Neuronal stem cell (in vitro differentiated cells): ENCODE results near the gene STT3B.

ENCODE experiments used
- DNase-seq: peaks from one replicate; pipeline ENCODE4 v3.0.0-alpha.2; 2013; ENCODE audit warnings: low spot score
- H2AFZ ChIP-seq: one replicate; pipeline ENCODE4 v1.6.1; 2013; ENCODE audit warnings: mild to moderate bottlenecking, low read length, inconsistent platforms
- H2AK5ac ChIP-seq: 2 replicates; pipeline ENCODE4 v1.6.1; 2013; ENCODE audit warnings: low read depth, mild to moderate bottlenecking, inconsistent platforms, low read length, moderate library complexity, mixed read lengths
- H2BK120ac ChIP-seq: 2 replicates; pipeline ENCODE4 v1.6.1; 2013; ENCODE audit warnings: low read depth, mild to moderate bottlenecking, inconsistent platforms, low read length, moderate library complexity, mixed read lengths
- H2BK12ac ChIP-seq: one replicate; pipeline ENCODE4 v1.6.1; 2013; ENCODE audit warnings: low read length, inconsistent platforms
- H2BK15ac ChIP-seq: 2 replicates; pipeline ENCODE4 v1.6.1; 2013; ENCODE audit warnings: mild to moderate bottlenecking, low read length, inconsistent platforms, mixed read lengths
- H2BK5ac ChIP-seq: one replicate; pipeline ENCODE4 v1.6.1; 2013; ENCODE audit warnings: inconsistent platforms, mild to moderate bottlenecking, low read length, moderate library complexity
- H3K14ac ChIP-seq: one replicate; pipeline ENCODE4 v1.6.1; 2013; ENCODE audit warnings: low read length, inconsistent platforms
- H3K18ac ChIP-seq: 2 replicates; pipeline ENCODE4 v1.6.1; 2013; ENCODE audit warnings: low read length, inconsistent platforms
- H3K23ac ChIP-seq: 2 replicates; pipeline ENCODE4 v1.6.1; 2013; ENCODE audit warnings: low read depth, mild to moderate bottlenecking, mixed read lengths, low read length, inconsistent platforms; ENCODE audit not compliant: poor library complexity
- H3K27ac ChIP-seq: replicated peaks from 3 replicates; pipeline ENCODE4 v1.5.1; 2013; ENCODE audit warnings: low read length, inconsistent platforms
- H3K27me3 ChIP-seq, 3 experiments: 2 replicates each; pipeline ENCODE4 v1.6.1; 2013; ENCODE audit warnings: low read length in 3 of 3, mild to moderate bottlenecking in 2 of 3, inconsistent platforms in 1 of 3, low read depth in 1 of 3, mixed read lengths in 1 of 3, moderate library complexity in 1 of 3; ENCODE audit not compliant: control insufficient read depth in 3 of 3, insufficient read depth in 3 of 3
- H3K36me3 ChIP-seq, 2 donors: replicated peaks in 1 of 2; 2 replicates each; pipeline ENCODE4 v1.6.1; 2013; ENCODE audit warnings: low read length in 2 of 2; ENCODE audit not compliant: control insufficient read depth in 2 of 2, insufficient read depth in 2 of 2
- H3K4ac ChIP-seq: 2 replicates; pipeline ENCODE4 v1.6.1; 2013; ENCODE audit warnings: inconsistent platforms, mild to moderate bottlenecking, low read length, moderate library complexity
- H3K4me1 ChIP-seq, 2 donors: 1 replicate in 1 of 2; 2 replicates in 1 of 2; pipeline ENCODE4 v1.6.1; 2013; ENCODE audit warnings: low read length in 2 of 2, low read depth in 1 of 2; ENCODE audit not compliant: control insufficient read depth in 2 of 2, insufficient read depth in 1 of 2
- H3K4me2 ChIP-seq: one replicate; pipeline ENCODE4 v1.6.1; 2013; ENCODE audit warnings: mild to moderate bottlenecking, low read length, inconsistent platforms; ENCODE audit not compliant: insufficient read depth, poor library complexity, severe bottlenecking
- H3K4me3 ChIP-seq, 2 donors: 2 replicates each; pipeline ENCODE4 v1.5.1; 2013; ENCODE audit warnings: low read length in 2 of 2, mild to moderate bottlenecking in 2 of 2, inconsistent platforms in 1 of 2, moderate library complexity in 1 of 2
- H3K79me1 ChIP-seq: one replicate; pipeline ENCODE4 v1.6.1; 2013; ENCODE audit warnings: low read depth, mild to moderate bottlenecking, inconsistent platforms, low read length, moderate library complexity
- H3K9ac ChIP-seq: one replicate; pipeline ENCODE4 v1.6.1; 2013; ENCODE audit warnings: mild to moderate bottlenecking, low read depth, low read length, inconsistent platforms; ENCODE audit not compliant: poor library complexity
- H3K9me3 ChIP-seq, 2 donors: replicated peaks in 1 of 2; 2 replicates each; pipeline versions ENCODE3 to v1.6.1; 2013; ENCODE audit warnings: low read length in 2 of 2, mild to moderate bottlenecking in 2 of 2, inconsistent platforms in 1 of 2, low read depth in 1 of 2, mixed read lengths in 1 of 2, moderate library complexity in 1 of 2; ENCODE audit not compliant: control insufficient read depth in 2 of 2, insufficient read depth in 1 of 2
- H4K8ac ChIP-seq: one replicate; pipeline ENCODE4 v1.6.1; 2013; ENCODE audit warnings: low read depth, mild to moderate bottlenecking, inconsistent platforms, low read length, moderate library complexity
- H4K91ac ChIP-seq: one replicate; pipeline ENCODE4 v1.6.1; 2013; ENCODE audit warnings: low read length, low read depth, mild to moderate bottlenecking, inconsistent platforms; ENCODE audit not compliant: poor library complexity
- WGBS, 2 donors: extraction: QIAGEN DNeasy Blood & Tissue Kit; methylation state at CpG; one replicate each; pipeline ENCODE4 v1.1.7; 2013; ENCODE audit warnings: missing lambda C conversion rate in 2 of 2, mixed read lengths in 1 of 2; ENCODE audit not compliant: insufficient read length in 2 of 2, insufficient replicate concordance in 1 of 2; ENCODE audit errors: extremely low coverage in 2 of 2; 5-methylcytosine and 5-hydroxymethylcytosine counted together

The STT3B gene

GRCh38 chr3:31610700-31611275, 78.1 kb downstream of the STT3B start:
- Histone ChIP-seq H3K4me1 (no peaks in the 10 kb centered on the region), H2BK12ac (no peak overlapping the region), H3K36me3 (peaks cover 3 to 43% of the 10 kb centered on the region in 2 donors), H2AFZ (no peak overlapping the region), H3K14ac (no peak overlapping the region), H4K91ac (no peak overlapping the region), H2BK5ac (no peak overlapping the region), H3K9me3 (peaks cover 9 to 22% of the 10 kb centered on the region in 2 donors), H3K79me1 (peaks cover 1% of the 10 kb centered on the region), H4K8ac (no peak overlapping the region), H3K27ac (no peak overlapping the region), H3K4me3 (no peak overlapping the region), H2BK15ac (no peak overlapping the region), H3K9ac (no peak overlapping the region), H2AK5ac (no peak overlapping the region), H3K18ac (no peak overlapping the region), H3K23ac (no peak overlapping the region), H3K4me2 (no peak overlapping the region), H3K4ac (no peak overlapping the region), H2BK120ac (no peak overlapping the region), H3K27me3 (no peaks in the 10 kb centered on the region)
- no CpG with 5 or more reads among the region's 1 CpG for WGBS, 2 donors
- DNase-seq: no peak

DNA sequence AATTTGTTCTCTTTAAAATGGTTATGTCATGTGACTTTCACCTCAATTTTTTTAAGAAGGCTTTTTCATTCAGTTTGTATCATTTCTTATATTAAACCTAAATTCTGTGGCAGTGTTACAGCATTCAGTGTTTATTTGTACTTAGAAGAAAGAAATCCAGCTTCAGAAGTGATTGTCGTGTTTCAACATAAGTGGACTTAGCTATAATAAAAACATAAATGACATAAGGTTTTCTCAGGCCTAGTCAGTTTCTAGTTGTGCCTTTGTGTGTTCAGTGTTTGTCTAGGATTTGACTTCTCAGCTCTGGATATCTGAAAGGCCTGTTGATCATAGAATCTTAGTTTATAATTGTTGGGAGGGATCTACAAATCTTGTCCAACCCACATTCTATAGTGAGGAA, 80.5 kb downstream of the STT3B start:
- H3K23ac ChIP-seq: no peak overlapping the region
- no peak overlapping the region for H3K27ac ChIP-seq
- H3K4me1 ChIP-seq: no peaks in the 10 kb centered on the region
- H3K14ac ChIP-seq: no peak overlapping the region
- H3K4ac ChIP-seq: no peak overlapping the region
- H3K9ac ChIP-seq: no peak overlapping the region
- H3K18ac ChIP-seq: no peak overlapping the region
- H2AK5ac ChIP-seq: no peak overlapping the region
- H2BK5ac ChIP-seq: no peak overlapping the region
- no peak overlapping the region for H2BK120ac ChIP-seq
- no peak overlapping the region for H4K91ac ChIP-seq
- no peak overlapping the region for H2BK15ac ChIP-seq
- WGBS, 2 donors: no CpG with 5 or more reads among the region's 1 CpG
- no peaks in the 10 kb centered on the region for H3K9me3 ChIP-seq
- DNase-seq: no peak
- no peaks in the 10 kb centered on the region for H3K79me1 ChIP-seq
- H2BK12ac ChIP-seq: no peak overlapping the region
- no peak overlapping the region for H2AFZ ChIP-seq
- no peak overlapping the region for H3K4me3 ChIP-seq
- peaks cover 0 to 32% of the 10 kb centered on the region in 2 donors for H3K36me3 ChIP-seq
- no peak overlapping the region for H3K4me2 ChIP-seq
- no peaks in the 10 kb centered on the region for H3K27me3 ChIP-seq
- H4K8ac ChIP-seq: no peak overlapping the region

DNA sequence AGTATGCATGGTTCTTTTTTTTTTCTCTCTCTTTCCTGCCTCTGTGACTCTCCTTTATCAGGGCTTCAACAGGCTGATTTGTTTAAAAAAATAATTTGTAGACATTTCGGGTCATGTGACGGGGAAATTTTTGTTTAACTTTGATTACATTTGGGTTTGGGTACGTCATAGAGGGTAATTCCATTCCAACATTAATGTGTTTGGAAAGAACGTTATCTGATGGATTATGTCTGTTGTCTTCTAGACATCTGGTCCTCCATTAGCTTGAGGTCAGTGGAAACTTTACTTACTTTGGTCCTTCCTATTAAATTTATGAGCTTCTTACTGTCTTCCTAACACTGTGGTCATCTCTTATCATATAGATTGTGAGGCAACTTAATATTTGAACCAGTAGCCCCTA, 80.9 kb downstream of the STT3B start:
- no peak for DNase-seq
- Histone ChIP-seq H3K36me3 (peaks cover 0 to 32% of the 10 kb centered on the region in 2 donors), H4K8ac (no peak overlapping the region), H2BK15ac (no peak overlapping the region), H3K4me1 (no peaks in the 10 kb centered on the region), H3K14ac (no peak overlapping the region), H2AK5ac (no peak overlapping the region), H3K18ac (no peak overlapping the region), H3K4me2 (no peak overlapping the region), H3K79me1 (no peaks in the 10 kb centered on the region), H3K4ac (no peak overlapping the region), H2BK120ac (no peak overlapping the region), H3K27me3 (no peaks in the 10 kb centered on the region), H3K4me3 (no peak overlapping the region), H2BK12ac (no peak overlapping the region), H3K27ac (no peak overlapping the region), H3K9me3 (no peaks in the 10 kb centered on the region), H3K9ac (no peak overlapping the region), H2BK5ac (no peak overlapping the region), H2AFZ (no peak overlapping the region), H3K23ac (no peak overlapping the region), H4K91ac (no peak overlapping the region)
- no CpG with 5 or more reads among the region's 4 CpGs for WGBS, 2 donors

GRCh38 chr3:31614162-31614921, 81.6 kb downstream of the STT3B start:
- H3K79me1 ChIP-seq: no peaks in the 10 kb centered on the region
- no peak for DNase-seq
- no peak overlapping the region for H4K91ac ChIP-seq
- H2BK120ac ChIP-seq: no peak overlapping the region
- no peak overlapping the region for H3K4me2 ChIP-seq
- no peak overlapping the region for H2BK5ac ChIP-seq
- no peaks in the 10 kb centered on the region for H3K27me3 ChIP-seq
- H2BK12ac ChIP-seq: no peak overlapping the region
- H3K4me3 ChIP-seq: no peak overlapping the region
- WGBS, 2 donors: no CpG with 5 or more reads among the region's 5 CpGs
- no peak overlapping the region for H3K14ac ChIP-seq
- no peaks in the 10 kb centered on the region for H3K9me3 ChIP-seq
- peaks cover 0 to 39% of the 10 kb centered on the region in 2 donors for H3K36me3 ChIP-seq
- no peak overlapping the region for H3K4ac ChIP-seq
- H3K18ac ChIP-seq: no peak overlapping the region
- H2BK15ac ChIP-seq: no peak overlapping the region
- H2AFZ ChIP-seq: no peak overlapping the region
- no peak overlapping the region for H3K27ac ChIP-seq
- H3K4me1 ChIP-seq: no peaks in the 10 kb centered on the region
- no peak overlapping the region for H2AK5ac ChIP-seq
- no peak overlapping the region for H3K9ac ChIP-seq
- H3K23ac ChIP-seq: no peak overlapping the region
- no peak overlapping the region for H4K8ac ChIP-seq
